K562 (cell line): ENCODE data around the gene DYNC1H1.

Source experiments
- JUN ChIP-seq, 2 experiments: sonication (generic) in 1 of 2; formaldehyde crosslinking in 1 of 2; IDR thresholded peaks; 2 replicates each; pipeline versions ENCODE4 v1.6.1 to v1.8.0; 2012 to 2022; ENCODE audit warnings: borderline replicate concordance in 2 of 2, mild to moderate bottlenecking in 2 of 2, improper control_type of control experiment in 1 of 2, low read depth in 1 of 2, low read length in 1 of 2, missing genetic modification reagents in 1 of 2
- MYNN ChIP-seq, 2 experiments: sonication (generic); formaldehyde crosslinking in 1 of 2; IDR thresholded peaks; 2 replicates each; pipeline versions ENCODE4 v1.5.0 to v1.6.1; 2016 to 2020; ENCODE audit warnings: antibody characterized with exemption in 1 of 2, missing genetic modification reagents in 1 of 2
- ZFP1 ChIP-seq: fragments of 450-650 bp; formaldehyde crosslinking; IDR thresholded peaks from 2 replicates; pipeline ENCODE4 v1.4.0; 2020; ENCODE audit warnings: mild to moderate bottlenecking, mixed read lengths
- TF ChIP-seq, protein P1 (sequence below), 3 experiments: IDR thresholded peaks in 2 of 3; conservative IDR thresholded peaks in 1 of 3; 2 replicates each; pipeline ENCODE4 v1.5.1; 2011 to 2012; ENCODE audit warnings: low read length in 3 of 3, mild to moderate bottlenecking in 3 of 3, control low read depth in 2 of 3, improper control_type of control experiment in 1 of 3, inconsistent platforms in 1 of 3, low read depth in 1 of 3, mixed read lengths in 1 of 3, moderate library complexity in 1 of 3; ENCODE audit not compliant: insufficient read depth in 2 of 3

DNA sequence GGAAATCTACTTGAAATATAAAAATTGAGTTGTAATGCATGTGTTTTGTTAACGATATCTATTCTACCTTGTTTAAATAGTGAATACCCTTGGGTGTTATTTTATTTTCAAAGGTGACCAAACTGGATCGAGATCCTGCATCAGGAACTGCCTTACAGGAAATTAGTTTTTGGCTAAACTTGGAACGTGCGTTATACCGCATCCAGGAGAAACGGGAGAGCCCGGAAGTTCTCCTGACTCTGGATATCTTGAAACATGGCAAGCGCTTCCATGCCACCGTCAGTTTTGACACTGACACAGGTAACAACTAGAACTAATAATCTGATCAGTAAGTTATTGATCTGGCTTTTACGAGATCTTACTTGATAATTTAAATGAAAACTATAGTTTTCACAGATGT lies 15.9 kb downstream of the DYNC1H1 start:
- TF ChIP-seq JUN (IDR thresholded peaks at IDR 0.05; ENCODE audit: borderline replicate concordance, low read depth, low read length) (no peak), JUN (CRISPR knock-in tag; IDR thresholded peaks at IDR 0.05; ENCODE audit: borderline replicate concordance) (no peak), MYNN (IDR thresholded peaks at IDR 0.05) (no peak), MYNN (CRISPR knock-in tag; IDR thresholded peaks at IDR 0.05) (no peak), ZFP1 (CRISPR knock-in tag) (no peak)
- TF ChIP-seq, protein P1, sequence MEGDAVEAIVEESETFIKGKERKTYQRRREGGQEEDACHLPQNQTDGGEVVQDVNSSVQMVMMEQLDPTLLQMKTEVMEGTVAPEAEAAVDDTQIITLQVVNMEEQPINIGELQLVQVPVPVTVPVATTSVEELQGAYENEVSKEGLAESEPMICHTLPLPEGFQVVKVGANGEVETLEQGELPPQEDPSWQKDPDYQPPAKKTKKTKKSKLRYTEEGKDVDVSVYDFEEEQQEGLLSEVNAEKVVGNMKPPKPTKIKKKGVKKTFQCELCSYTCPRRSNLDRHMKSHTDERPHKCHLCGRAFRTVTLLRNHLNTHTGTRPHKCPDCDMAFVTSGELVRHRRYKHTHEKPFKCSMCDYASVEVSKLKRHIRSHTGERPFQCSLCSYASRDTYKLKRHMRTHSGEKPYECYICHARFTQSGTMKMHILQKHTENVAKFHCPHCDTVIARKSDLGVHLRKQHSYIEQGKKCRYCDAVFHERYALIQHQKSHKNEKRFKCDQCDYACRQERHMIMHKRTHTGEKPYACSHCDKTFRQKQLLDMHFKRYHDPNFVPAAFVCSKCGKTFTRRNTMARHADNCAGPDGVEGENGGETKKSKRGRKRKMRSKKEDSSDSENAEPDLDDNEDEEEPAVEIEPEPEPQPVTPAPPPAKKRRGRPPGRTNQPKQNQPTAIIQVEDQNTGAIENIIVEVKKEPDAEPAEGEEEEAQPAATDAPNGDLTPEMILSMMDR (IDR thresholded peaks at IDR 0.05 in 2 of 3, conservative IDR thresholded peaks at IDR 0.05 in 1 of 3; ENCODE audit: insufficient read depth in 2 of 3, low read depth in 1 of 3, low read length in 3 of 3) = no peak
